ENCODE data around the gene EBF4. TPM values are rescaled to one million over a fixed set of nuclear protein-coding genes. Genes with fewer than 3 reads are reported as not detected.
A peak's percentile ranks its signal among the peaks of the same experiment; 100 is the strongest.

Gene EBF4
- total and polyA plus RNA-seq, 2 of the 8 experiments (the other 6 are each of a cell fraction or from before 2014, with no cell fraction given): 1.2 to 2.9 TPM

DNA sequence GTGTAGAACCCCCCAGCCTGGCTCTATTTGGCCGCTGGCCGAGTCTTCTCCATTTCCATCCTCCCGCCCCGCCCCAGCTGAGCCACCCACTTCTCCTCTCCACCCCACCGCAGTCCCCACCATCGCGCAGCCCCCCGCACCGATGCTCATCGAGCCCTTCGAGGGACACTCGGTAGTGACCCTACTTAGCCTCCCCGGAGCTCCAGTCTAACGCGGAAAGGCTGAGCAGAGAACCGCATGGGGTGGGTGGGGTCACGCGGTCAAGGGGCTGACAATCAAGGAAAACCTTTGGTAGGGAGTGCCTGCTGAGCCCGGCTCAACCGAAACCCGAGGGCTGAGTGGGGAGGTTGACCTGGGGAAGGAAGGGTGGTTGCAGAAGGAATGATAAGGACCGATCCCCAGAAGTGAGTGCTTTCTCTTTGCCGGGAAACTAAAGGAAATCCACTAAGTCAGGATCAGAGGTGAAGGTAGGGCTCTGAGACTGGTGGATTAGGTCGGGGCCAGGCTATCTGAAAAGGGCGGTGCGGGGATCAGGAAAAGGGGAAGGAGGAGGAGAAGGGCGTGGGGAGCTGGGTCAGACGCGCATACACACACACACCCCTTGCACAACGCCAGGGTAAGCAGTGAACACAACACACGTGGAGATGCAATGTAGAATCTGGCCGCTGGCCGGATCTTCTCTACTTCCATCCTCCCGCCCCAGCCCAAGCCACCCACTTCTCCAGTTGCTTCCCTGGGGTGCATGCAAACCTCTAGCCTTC, 58.1 kb downstream of the EBF4 start:
- H3K9ac ChIP-seq (replicated peaks in 1 of 4; ENCODE audit: extremely low read depth in 1 of 4, low read depth in 3 of 4, low read length in 3 of 4): no peak overlapping the region
- 3% methylated on average over 34 of the region's 34 CpGs; no CpG with 5 or more reads in 1 of the 2 experiments for WGBS, 2 experiments (ENCODE audit: extremely low coverage in 1 of 2, insufficient coverage in 1 of 2, insufficient read length in 1 of 2, insufficient replicate concordance in 2 of 2, low coverage in 1 of 2, low lambda C conversion rate in 2 of 2, missing lambda C conversion rate in 1 of 2)
- ChIA-PET CTCF (ENCODE audit: partially characterized antibody) (interaction anchor here (0.8 to 9.0 kb wide), 5 partner anchors 16 to 100 kb away, joined by 3 to 151 read pairs (median 6); partner anchors contain the start of gene EBF4), POLR2A (ENCODE audit: partially characterized antibody) (interaction anchor here (1.0 to 1.8 kb wide), 4 partner anchors 50 to 99 kb away, joined by 3 to 8 read pairs (median 4); partner anchors contain the start of gene NOP56)
- H3K23me2 ChIP-seq (ENCODE audit: low read depth, low read length): peaks cover 20% of the 10 kb centered on the region; the same call in 1 of the 2 replicates
- H3K4ac ChIP-seq (replicated peaks; ENCODE audit: insufficient read length, low read depth, low read length): no peak overlapping the region
- peak overlapping the region; percentile 99 for H2BK12ac ChIP-seq (ENCODE audit: low read depth, low read length)
- H2BK15ac ChIP-seq (ENCODE audit: low read length): peak overlapping the region; percentile 99; the same call in 1 of the 2 replicates
- no peak overlapping the region for H2BK20ac ChIP-seq (ENCODE audit: low read length)
- no peaks in the 10 kb centered on the region for H3K79me2 ChIP-seq (ENCODE audit: control insufficient read depth in 1 of 2, insufficient read depth in 2 of 2, low read length in 2 of 2)
- no peak overlapping the region for H3K27ac ChIP-seq (ENCODE audit: low read depth, low read length)
- H3K9me3 ChIP-seq (ENCODE audit: insufficient read depth in 2 of 2, low read depth in 1 of 2, low read length in 1 of 2): no peaks in the 10 kb centered on the region
- H3K36me3 ChIP-seq (ENCODE audit: control insufficient read depth in 2 of 4, insufficient read depth in 4 of 4, low read length in 3 of 4): peaks cover 0 to 3% (median 0%) of the 10 kb centered on the region in 4 experiments; a peak in 1 of 8 replicates
- H3K79me1 ChIP-seq (ENCODE audit: low read depth, low read length): no peaks in the 10 kb centered on the region
- peaks cover 2 to 38% (median 25%) of the 10 kb centered on the region in 4 experiments for H3K4me1 ChIP-seq (replicated peaks in 1 of 4; ENCODE audit: control insufficient read depth in 3 of 4, insufficient read depth in 4 of 4, low read length in 3 of 4)
- H3K27me3 ChIP-seq (replicated peaks in 1 of 4; ENCODE audit: control insufficient read depth in 3 of 4, extremely low read depth in 1 of 4, insufficient read depth in 3 of 4, low read length in 3 of 4): peaks cover 39 to 72% (median 66%) of the 10 kb centered on the region in 4 experiments
- no peak overlapping the region for H2BK120ac ChIP-seq (replicated peaks; ENCODE audit: low read depth, low read length)
- H3K4me3 ChIP-seq (ENCODE audit: extremely low read depth in 1 of 4, insufficient read depth in 2 of 4, low read depth in 3 of 4, low read length in 4 of 4): peak overlapping the region; percentile 16 to 62 (median 29); a peak in 7 of 8 replicates
- H2AFZ ChIP-seq (ENCODE audit: low read length): 0 out of 2 replicates have a peak overlapping the region, but pooled peaks have one; percentile 46
- peak overlapping the region; percentile 75; the same call in 1 of the 2 replicates for H2AK5ac ChIP-seq (ENCODE audit: low read depth, low read length)
- H4K5ac ChIP-seq (ENCODE audit: insufficient read length, low read depth, low read length): no peak overlapping the region
- DNase-seq (ENCODE audit: low read depth in 1 of 2, low spot score in 2 of 2) (peak in 1 of 2 experiments; percentile 80), FAIRE-seq (peak; percentile 19)
- peaks cover 2% of the 10 kb centered on the region in 2 experiments for H4K20me1 ChIP-seq (replicated peaks in 1 of 2; ENCODE audit: control insufficient read depth in 1 of 2, insufficient read depth in 2 of 2, low read length in 2 of 2)
- peak overlapping the region; percentile 83 for H3K18ac ChIP-seq (ENCODE audit: extremely low read depth, low read length)
- H2BK5ac ChIP-seq (ENCODE audit: low read depth, low read length): no peak overlapping the region
- H4K8ac ChIP-seq (ENCODE audit: extremely low read depth, insufficient read depth, low read length): peak overlapping the region; percentile 12; the same call in 1 of the 2 replicates
- no peak overlapping the region for H3K23ac ChIP-seq (ENCODE audit: insufficient read length)
- H4K91ac ChIP-seq (replicated peaks; ENCODE audit: insufficient read length, low read length): no peak overlapping the region
- no peak overlapping the region for H3K56ac ChIP-seq (replicated peaks; ENCODE audit: insufficient read length, low read depth, low read length)
- H3K14ac ChIP-seq (ENCODE audit: insufficient read length): no peak overlapping the region
- H3K4me2 ChIP-seq (ENCODE audit: insufficient read depth in 1 of 2, low read depth in 2 of 2, low read length in 2 of 2): peak overlapping the region; percentile 78 to 96
- TF ChIP-seq KDM1A (IDR thresholded peaks at IDR 0.05; ENCODE audit: borderline replicate concordance, low read length): no peak
- TF ChIP-seq SUZ12 (IDR thresholded peaks at IDR 0.05; ENCODE audit: low read length): peak; percentile 14
- TF ChIP-seq CTBP2 (IDR thresholded peaks at IDR 0.05; ENCODE audit: borderline replicate concordance, insufficient read depth, insufficient read length, low read length): peak; percentile 89
- TF ChIP-seq KDM4A (IDR thresholded peaks at IDR 0.05; ENCODE audit: low read depth, low read length, severe bottlenecking): peak; percentile 33
- TF ChIP-seq, protein P1, sequence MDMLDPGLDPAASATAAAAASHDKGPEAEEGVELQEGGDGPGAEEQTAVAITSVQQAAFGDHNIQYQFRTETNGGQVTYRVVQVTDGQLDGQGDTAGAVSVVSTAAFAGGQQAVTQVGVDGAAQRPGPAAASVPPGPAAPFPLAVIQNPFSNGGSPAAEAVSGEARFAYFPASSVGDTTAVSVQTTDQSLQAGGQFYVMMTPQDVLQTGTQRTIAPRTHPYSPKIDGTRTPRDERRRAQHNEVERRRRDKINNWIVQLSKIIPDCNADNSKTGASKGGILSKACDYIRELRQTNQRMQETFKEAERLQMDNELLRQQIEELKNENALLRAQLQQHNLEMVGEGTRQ (IDR thresholded peaks at IDR 0.05; ENCODE audit: low read length): no peak
- no peak for TF ChIP-seq NRF1 (IDR thresholded peaks at IDR 0.05; ENCODE audit: low read depth, low read length)
- TF ChIP-seq SAP30 (IDR thresholded peaks at IDR 0.05; ENCODE audit: insufficient read depth, insufficient replicate concordance, low read length): no peak
- peak; percentile 8; the same call in 1 of the 2 replicates for TF ChIP-seq EGR1 (IDR thresholded peaks at IDR 0.05; ENCODE audit: borderline replicate concordance, low read depth, low read length)
- 0 out of 2 replicates have a peak, but pooled peaks have one; percentile 59 for TF ChIP-seq SP1 (IDR thresholded peaks at IDR 0.05; ENCODE audit: low read depth, low read length)

Data from H1 (cell line).